NT2/D1 (cell line): Measurements from ENCODE around the gene RTCA.
"Not testable (repeated sequence)": the region's sequence is repeated elsewhere in the genome, so short reads cannot be mapped to it uniquely, and the experiment has no call there.

ENCODE experiments used
- DNase-seq: peaks from one replicate; pipeline ENCODE4 v3.0.0-alpha.2; 2011; ENCODE audit warnings: low read depth, low spot score
- H3K27me3 ChIP-seq: 2 replicates; pipeline ENCODE4 v1.6.0; 2011; ENCODE audit warnings: mild to moderate bottlenecking; ENCODE audit not compliant: insufficient read length, insufficient read depth
- H3K36me3 ChIP-seq: 2 replicates; pipeline ENCODE4 v1.6.1; 2011; ENCODE audit warnings: mild to moderate bottlenecking, low read length, mixed read lengths; ENCODE audit not compliant: insufficient read depth, insufficient read length
- H3K4me1 ChIP-seq: 2 replicates; pipeline ENCODE4 v1.5.1; 2011; ENCODE audit not compliant: insufficient read depth, insufficient read length
- H3K4me3 ChIP-seq: 2 replicates; pipeline ENCODE4 v1.5.1; 2011; ENCODE audit warnings: low read depth; ENCODE audit not compliant: insufficient read length
- H3K9ac ChIP-seq: 2 replicates; pipeline ENCODE4 v1.6.0; 2011; ENCODE audit warnings: low read depth; ENCODE audit not compliant: insufficient read length
- H3K9me3 ChIP-seq: 2 replicates; pipeline ENCODE4 v1.5.1; 2011; ENCODE audit warnings: mild to moderate bottlenecking, low read length; ENCODE audit not compliant: insufficient read depth
- SUZ12 ChIP-seq: IDR thresholded peaks from 2 replicates; pipeline ENCODE4 v1.6.1; 2011; ENCODE audit not compliant: insufficient read length, insufficient read depth; ENCODE audit errors: extremely low read depth
- YY1 ChIP-seq: IDR thresholded peaks from 2 replicates; pipeline ENCODE4 v1.6.1; 2011; ENCODE audit not compliant: insufficient read length, insufficient read depth
- ZNF274 ChIP-seq: IDR thresholded peaks from 2 replicates; pipeline ENCODE4 v1.6.1; 2011; ENCODE audit warnings: mild to moderate bottlenecking, low read depth, low read length

RTCA gene

GRCh38 chr1:100321506-100321905 is 55.5 kb downstream of the RTCA start:
- Histone ChIP-seq H3K36me3 (no peaks in the 10 kb centered on the region), H3K27me3 (no peaks in the 10 kb centered on the region), H3K4me1 (no peaks in the 10 kb centered on the region), H3K4me3 (no peak overlapping the region), H3K9ac (no peak overlapping the region), H3K9me3 (peaks cover 35% of the 10 kb centered on the region)
- TF ChIP-seq YY1 = no peak
- TF ChIP-seq ZNF274 = no peak
- no peak for TF ChIP-seq SUZ12
- no peak for DNase-seq

GRCh38 chr1:100322436-100323211 is 56.6 kb downstream of the RTCA start:
- no peak for DNase-seq
- no peaks in the 10 kb centered on the region for H3K4me1 ChIP-seq
- no peaks in the 10 kb centered on the region for H3K36me3 ChIP-seq
- H3K4me3 ChIP-seq = no peak overlapping the region
- no peaks in the 10 kb centered on the region for H3K27me3 ChIP-seq
- H3K9me3 ChIP-seq = peaks cover 31% of the 10 kb centered on the region
- H3K9ac ChIP-seq = no peak overlapping the region
- TF ChIP-seq YY1 (no peak), ZNF274 (no peak), SUZ12 (no peak)

GRCh38 chr1:100323419-100324106 is 57.5 kb downstream of the RTCA start:
- Histone ChIP-seq H3K27me3 (no peaks in the 10 kb centered on the region), H3K4me1 (no peaks in the 10 kb centered on the region), H3K9me3 (peaks cover 24% of the 10 kb centered on the region), H3K36me3 (no peaks in the 10 kb centered on the region), H3K4me3 (no peak overlapping the region), H3K9ac (no peak overlapping the region)
- no peak for DNase-seq
- TF ChIP-seq ZNF274 = no peak
- TF ChIP-seq YY1 = no peak
- TF ChIP-seq SUZ12 = no peak

- H3K27me3 ChIP-seq = no peaks in the 10 kb centered on the region
- no peaks in the 10 kb centered on the region for H3K4me1 ChIP-seq
- no peak overlapping the region for H3K4me3 ChIP-seq
- H3K36me3 ChIP-seq = no peaks in the 10 kb centered on the region
- TF ChIP-seq SUZ12 = no peak
- TF ChIP-seq YY1 = no peak
- TF ChIP-seq ZNF274 = no peak
- no peak for DNase-seq
- H3K9ac ChIP-seq = no peak overlapping the region
- H3K9me3 ChIP-seq = peaks cover 5% of the 10 kb centered on the region
Observed at GRCh38 chr1:100325415-100326324, 59.7 kb downstream of the RTCA start.

GRCh38 chr1:100326325-100326670 is 60.3 kb downstream of the RTCA start:
- H3K27me3 ChIP-seq, H3K9ac ChIP-seq, H3K4me3 ChIP-seq, H3K4me1 ChIP-seq, H3K9me3 ChIP-seq, H3K36me3 ChIP-seq, DNase-seq: not testable (repeated sequence)

- H3K4me3 ChIP-seq = no peak overlapping the region
- DNase-seq = no peak
- H3K9me3 ChIP-seq = no peaks in the 10 kb centered on the region
- H3K36me3 ChIP-seq = no peaks in the 10 kb centered on the region
- no peaks in the 10 kb centered on the region for H3K4me1 ChIP-seq
- TF ChIP-seq ZNF274 (no peak), SUZ12 (no peak), YY1 (no peak)
- no peaks in the 10 kb centered on the region for H3K27me3 ChIP-seq
- no peak overlapping the region for H3K9ac ChIP-seq
Observed at GRCh38 chr1:100328133-100328532, 62.1 kb downstream of the RTCA start.

- H3K9me3 ChIP-seq, H3K4me3 ChIP-seq, H3K36me3 ChIP-seq, H3K4me1 ChIP-seq, DNase-seq, H3K9ac ChIP-seq, H3K27me3 ChIP-seq: not testable (repeated sequence)
Observed at GRCh38 chr1:100331146-100331545, 65.1 kb downstream of the RTCA start.
